Cardiac muscle cell (in vitro differentiated cells and primary cell): ENCODE data around the gene PHAF1. TPM values are rescaled to one million over a fixed set of nuclear protein-coding genes. Genes with fewer than 3 reads are reported as not detected.

ENCODE experiments used
- DNase-seq, 2 donors: peaks; one replicate each; pipeline versions ENCODE4 v3.0.0 to v3.0.0-alpha.2; 2010 to 2017; ENCODE audit warnings: low read depth in 1 of 2, low spot score in 1 of 2
- H3K27ac ChIP-seq: fragments of 200-600 bp; sonication (generic); 2 replicates; pipeline ENCODE4 v1.5.1; 2016
- H3K27me3 ChIP-seq: fragments of 200-600 bp; sonication (generic); 2 replicates; pipeline ENCODE4 v1.6.0; 2016; ENCODE audit warnings: control low read depth
- H3K36me3 ChIP-seq: fragments of 200-600 bp; sonication (generic); 2 replicates; pipeline ENCODE4 v1.5.1; 2016; ENCODE audit warnings: control low read depth
- H3K4me1 ChIP-seq: fragments of 200-600 bp; sonication (generic); 2 replicates; pipeline ENCODE4 v1.8.1; 2017; ENCODE audit warnings: low read depth, mild to moderate bottlenecking, mixed run types
- H3K4me3 ChIP-seq: fragments of 200-600 bp; sonication (generic); 2 replicates; pipeline ENCODE4 v1.5.1; 2016; ENCODE audit warnings: mild to moderate bottlenecking
- H3K9me3 ChIP-seq: fragments of 200-600 bp; sonication (generic); 2 replicates; pipeline ENCODE4 v1.5.1; 2017; ENCODE audit warnings: low read depth, mild to moderate bottlenecking, control low read depth
- CTCF ChIP-seq: IDR thresholded peaks from 2 replicates; pipeline ENCODE4 v1.5.1; 2012; ENCODE audit warnings: low read depth, mild to moderate bottlenecking, low read length
- polyA plus RNA-seq: library from polyadenylated mRNA; unstranded; fragments of >200 nt; fragmentation: Nextera tagmentation; extraction: Ambion mirVana; gene quantifications from 2 replicates; pipeline ENCODE4 v1.2.1, GENCODE V29; 2016
- total RNA-seq: library from RNA; depleted of rRNA; stranded (reverse); fragments of >200 nt; gene quantifications from 2 replicates; pipeline ENCODE4 v1.2.3, GENCODE V29; 2016

PHAF1 gene
- total and polyA plus RNA-seq, 2 experiments from 2014 or later, result 10.3 to 18.1 TPM

DNA sequence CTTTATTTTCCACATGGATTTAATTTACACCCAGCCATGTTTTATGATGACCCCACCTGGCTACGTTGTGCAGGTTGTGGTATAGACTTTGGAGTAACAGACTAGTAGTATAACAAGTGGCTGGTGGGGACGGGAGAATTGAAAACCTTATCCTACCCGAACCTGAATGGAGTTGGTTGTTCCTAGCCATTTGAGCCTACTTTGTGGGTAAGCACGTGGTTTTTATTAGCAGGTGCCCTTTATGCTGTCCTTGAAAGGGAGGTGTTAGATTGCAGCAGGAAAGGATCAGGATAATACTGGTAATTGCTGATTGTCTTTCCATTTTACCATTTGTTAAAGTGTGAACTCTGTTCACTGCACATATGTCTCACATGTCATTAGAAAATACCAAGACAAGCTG, 31.9 kb upstream of the PHAF1 start:
- Histone ChIP-seq H3K4me1 (no peaks in the 10 kb centered on the region), H3K27me3 (no peaks in the 10 kb centered on the region), H3K4me3 (no peak overlapping the region), H3K9me3 (no peaks in the 10 kb centered on the region), H3K27ac (no peak overlapping the region), H3K36me3 (peaks cover 7% of the 10 kb centered on the region)
- TF ChIP-seq CTCF, result no peak
- no peak for DNase-seq

DNA sequence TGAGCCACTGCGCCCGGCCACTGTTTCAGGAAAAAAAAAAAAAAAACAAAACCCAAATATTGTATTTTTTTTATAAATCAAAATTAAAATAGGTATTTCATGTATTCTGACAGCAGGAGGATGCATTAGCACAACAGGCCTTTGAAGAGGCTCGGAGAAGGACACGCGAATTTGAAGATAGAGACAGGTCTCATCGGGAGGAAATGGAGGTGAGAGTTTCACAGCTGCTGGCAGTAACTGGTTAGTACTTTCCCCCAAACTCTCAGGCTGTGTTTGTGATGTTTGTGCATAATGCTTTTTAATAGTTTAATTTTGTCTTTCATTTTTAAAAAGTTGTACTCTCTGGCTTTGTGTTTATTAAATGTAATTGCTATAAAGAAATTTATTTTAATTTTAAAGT, 27.6 kb upstream of the PHAF1 start:
- H3K36me3 ChIP-seq, result peaks cover 10% of the 10 kb centered on the region
- no peaks in the 10 kb centered on the region for H3K9me3 ChIP-seq

DNA sequence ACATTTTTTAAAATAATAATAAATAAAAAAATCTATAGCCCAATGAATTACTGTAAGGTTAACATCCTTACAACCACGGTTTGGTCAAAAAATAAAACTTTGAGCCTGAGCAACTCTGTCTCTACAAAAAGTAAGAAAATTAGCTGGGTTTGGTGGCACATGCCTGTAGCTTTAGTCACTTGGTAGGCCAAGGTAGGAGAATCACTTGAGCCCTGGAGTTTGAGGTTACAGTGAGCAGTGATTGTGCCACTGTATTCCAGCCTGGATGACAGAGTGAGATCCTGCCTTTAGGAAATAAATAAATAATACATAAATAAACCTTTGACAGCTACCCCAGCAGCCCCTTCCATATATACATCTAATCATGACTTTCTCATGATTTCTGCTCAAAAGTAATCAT, 26.9 kb upstream of the PHAF1 start:
- no peaks in the 10 kb centered on the region for H3K4me1 ChIP-seq
- H3K36me3 ChIP-seq, result peaks cover 10% of the 10 kb centered on the region
- no peaks in the 10 kb centered on the region for H3K9me3 ChIP-seq
- no peaks in the 10 kb centered on the region for H3K27me3 ChIP-seq
- H3K4me3 ChIP-seq, result no peak overlapping the region
- TF ChIP-seq CTCF, result no peak
- no peak overlapping the region for H3K27ac ChIP-seq
- no peak for DNase-seq

More for the DNA sequence above, 27.6 kb upstream of the PHAF1 start:
- Histone ChIP-seq H3K27ac (no peak overlapping the region), H3K27me3 (no peaks in the 10 kb centered on the region), H3K4me1 (no peaks in the 10 kb centered on the region), H3K4me3 (no peak overlapping the region)
- DNase-seq, result no peak
- TF ChIP-seq CTCF, result no peak

DNA sequence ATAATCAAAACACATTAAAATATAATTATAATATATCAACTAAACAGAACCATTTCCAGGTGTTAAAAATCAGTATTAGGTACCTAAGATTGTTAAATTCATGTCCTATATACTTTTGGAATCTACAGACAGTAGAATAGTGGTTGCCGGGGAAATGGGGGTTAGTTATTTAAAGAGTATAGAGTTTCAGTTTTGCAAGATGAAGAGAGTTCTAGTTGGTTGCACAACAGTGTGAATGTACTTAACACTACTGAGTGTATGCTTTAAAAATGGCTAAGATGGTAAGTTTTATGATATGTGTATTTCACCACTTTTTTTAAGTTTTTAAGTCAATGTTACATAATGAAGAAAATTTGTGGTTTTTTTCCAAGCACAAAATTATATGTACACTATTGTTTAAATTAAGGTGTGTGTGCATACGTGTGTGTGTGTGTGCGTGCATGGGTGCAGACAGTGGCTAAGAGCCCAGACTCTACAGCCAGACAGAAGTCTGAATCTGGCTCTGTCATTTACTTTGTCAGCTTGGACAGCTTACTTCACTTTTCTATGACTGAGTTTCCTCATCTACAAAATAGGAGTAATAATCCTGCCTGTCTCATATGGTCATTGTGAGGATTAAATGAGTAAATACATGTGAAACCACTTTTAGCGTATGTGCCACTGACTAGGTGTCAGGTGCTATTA, 25.3 kb upstream of the PHAF1 start:
- Histone ChIP-seq H3K9me3 (no peaks in the 10 kb centered on the region), H3K27me3 (no peaks in the 10 kb centered on the region), H3K27ac (no peak overlapping the region), H3K36me3 (peaks cover 10% of the 10 kb centered on the region), H3K4me1 (no peaks in the 10 kb centered on the region), H3K4me3 (no peak overlapping the region)
- no peak for TF ChIP-seq CTCF
- DNase-seq, result peak in 1 of 2 donors; percentile 46

DNA sequence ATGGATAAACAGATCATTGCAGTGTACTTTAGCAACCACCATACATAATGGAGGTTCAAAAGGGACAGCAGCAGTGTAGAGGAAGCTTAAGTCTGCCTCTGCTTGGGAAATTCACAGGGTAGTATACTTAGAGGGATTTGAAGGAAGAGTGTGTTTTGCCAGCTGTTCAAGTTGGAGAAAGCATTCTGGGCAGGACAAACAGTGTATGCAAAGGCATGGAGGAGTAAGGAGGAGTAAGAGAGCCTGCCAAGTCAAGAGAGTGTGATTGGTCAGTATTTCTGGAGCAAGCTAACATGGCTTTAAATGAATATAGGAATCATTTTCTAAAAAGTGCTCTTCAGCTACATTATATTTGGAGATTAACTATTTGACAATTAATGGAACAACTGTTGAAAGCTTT, 22.9 kb upstream of the PHAF1 start:
- H3K9me3 ChIP-seq, result no peaks in the 10 kb centered on the region
- peak in 1 of 2 donors; percentile 60 for DNase-seq
- TF ChIP-seq CTCF, result no peak
- peaks cover 12% of the 10 kb centered on the region for H3K36me3 ChIP-seq
- no peak overlapping the region for H3K4me3 ChIP-seq
- peaks cover 4% of the 10 kb centered on the region for H3K4me1 ChIP-seq
- no peak overlapping the region for H3K27ac ChIP-seq
- H3K27me3 ChIP-seq, result no peaks in the 10 kb centered on the region

DNA sequence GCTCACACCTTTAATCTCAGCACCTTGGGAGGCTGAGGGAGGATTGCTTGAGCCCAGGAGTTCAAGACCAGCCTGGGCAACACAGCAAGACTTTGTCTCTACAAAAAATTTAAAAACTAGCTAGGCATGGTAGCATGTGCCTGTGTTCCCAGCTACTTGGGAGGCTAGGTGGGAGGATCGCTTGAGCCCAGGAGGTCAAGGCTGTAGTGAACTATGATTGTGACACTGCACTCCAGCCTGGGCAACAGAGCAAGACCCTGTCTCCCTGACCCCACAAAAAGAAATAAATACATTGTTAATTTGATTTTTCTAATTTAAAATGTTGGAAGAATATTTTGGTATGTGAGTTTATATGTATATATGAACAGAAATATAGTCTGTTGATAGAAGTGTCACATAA, 22.4 kb upstream of the PHAF1 start:
- Histone ChIP-seq H3K4me1 (peaks cover 4% of the 10 kb centered on the region), H3K27me3 (no peaks in the 10 kb centered on the region), H3K27ac (no peak overlapping the region), H3K9me3 (no peaks in the 10 kb centered on the region), H3K36me3 (peaks cover 12% of the 10 kb centered on the region), H3K4me3 (no peak overlapping the region)
- TF ChIP-seq CTCF, result no peak
- no peak for DNase-seq
